H9 (cell line): ENCODE data around the gene SIGLEC7. TPM values are rescaled to one million over a fixed set of nuclear protein-coding genes. Genes with fewer than 3 reads are reported as not detected.

Experiments used
- DNase-seq: peaks from one replicate; pipeline ENCODE4 v3.0.0-alpha.2; 2017
- H2AFZ ChIP-seq: one replicate; pipeline ENCODE4 v1.6.1; 2013; ENCODE audit warnings: mild to moderate bottlenecking, low read length, control low read depth, moderate library complexity
- H2AK5ac ChIP-seq: 2 replicates; pipeline ENCODE4 v1.6.1; 2013; ENCODE audit warnings: low read length, control low read depth, mixed read lengths; ENCODE audit not compliant: insufficient read length
- H2BK120ac ChIP-seq: one replicate; pipeline ENCODE4 v1.6.1; 2013; ENCODE audit warnings: low read depth, mild to moderate bottlenecking, low read length, control low read depth, inconsistent platforms; ENCODE audit not compliant: poor library complexity, severe bottlenecking
- H2BK12ac ChIP-seq: 2 replicates; pipeline ENCODE4 v1.6.1; 2013; ENCODE audit warnings: low read length, control low read depth, mixed read lengths, low read depth; ENCODE audit not compliant: insufficient read length
- H2BK15ac ChIP-seq: 2 replicates; pipeline ENCODE4 v1.6.1; 2013; ENCODE audit warnings: low read depth, low read length, control low read depth
- H2BK20ac ChIP-seq: one replicate; pipeline ENCODE4 v1.6.1; 2013; ENCODE audit warnings: low read depth, mild to moderate bottlenecking, low read length, control low read depth, inconsistent platforms; ENCODE audit not compliant: poor library complexity, severe bottlenecking
- H2BK5ac ChIP-seq: 2 replicates; pipeline ENCODE4 v1.6.1; 2013; ENCODE audit warnings: low read length, control low read depth, mixed read lengths; ENCODE audit not compliant: insufficient read length
- H3K14ac ChIP-seq: 2 replicates; pipeline ENCODE4 v1.6.1; 2013; ENCODE audit warnings: low read length, control low read depth; ENCODE audit not compliant: insufficient read depth
- H3K18ac ChIP-seq: 2 replicates; pipeline ENCODE4 v1.6.1; 2013; ENCODE audit warnings: low read depth, mild to moderate bottlenecking, mixed read lengths, low read length, control low read depth; ENCODE audit not compliant: insufficient read length
- H3K23ac ChIP-seq: 2 replicates; pipeline ENCODE4 v1.6.1; 2013; ENCODE audit warnings: low read length, control low read depth, mixed read lengths, low read depth; ENCODE audit not compliant: insufficient read length
- H3K23me2 ChIP-seq: 2 replicates; pipeline ENCODE4 v1.6.1; 2013; ENCODE audit warnings: low read depth, mild to moderate bottlenecking, mixed read lengths, low read length, control low read depth; ENCODE audit not compliant: insufficient read length, poor library complexity, severe bottlenecking
- H3K27ac ChIP-seq: 2 replicates; pipeline ENCODE4 v1.5.1; 2013; ENCODE audit warnings: low read length, control low read depth, mixed read lengths, low read depth; ENCODE audit not compliant: insufficient read length
- H3K27me3 ChIP-seq: 2 replicates; pipeline ENCODE4 v1.6.1; 2013; ENCODE audit warnings: low read length, control low read depth, inconsistent platforms; ENCODE audit not compliant: insufficient read depth
- H3K4ac ChIP-seq: 2 replicates; pipeline ENCODE4 v1.6.1; 2013; ENCODE audit warnings: low read depth, mild to moderate bottlenecking, control low read depth, inconsistent platforms, low read length, moderate library complexity
- H3K4me1 ChIP-seq: 2 replicates; pipeline ENCODE4 v1.6.1; 2013; ENCODE audit warnings: low read length, control low read depth, inconsistent platforms; ENCODE audit not compliant: insufficient read depth
- H3K4me2 ChIP-seq: 2 replicates; pipeline ENCODE4 v1.6.1; 2013; ENCODE audit warnings: low read length, control low read depth, mixed read lengths; ENCODE audit not compliant: insufficient read length, insufficient read depth
- H3K56ac ChIP-seq: 2 replicates; pipeline ENCODE4 v1.6.1; 2013; ENCODE audit warnings: low read depth, mild to moderate bottlenecking, mixed read lengths, low read length, control low read depth; ENCODE audit not compliant: insufficient read length
- H3K79me1 ChIP-seq: 2 replicates; pipeline ENCODE4 v1.6.1; 2013; ENCODE audit warnings: low read depth, mild to moderate bottlenecking, moderate library complexity, low read length, control low read depth, inconsistent platforms; ENCODE audit not compliant: insufficient read depth, poor library complexity, severe bottlenecking
- H3K79me2 ChIP-seq: 2 replicates; pipeline ENCODE4 v1.6.1; 2013; ENCODE audit warnings: low read length, control low read depth, inconsistent platforms; ENCODE audit not compliant: insufficient read depth
- H3K9ac ChIP-seq: 2 replicates; pipeline ENCODE4 v1.6.1; 2013; ENCODE audit warnings: low read length, control low read depth, mixed read lengths; ENCODE audit not compliant: insufficient read length; ENCODE audit errors: extremely low read depth
- H3K9me3 ChIP-seq: one replicate; pipeline ENCODE4 v1.6.1; 2013; ENCODE audit warnings: low read depth, low read length, inconsistent platforms; ENCODE audit not compliant: control insufficient read depth
- H3T11ph ChIP-seq: one replicate; pipeline ENCODE4 v1.6.1; 2013; ENCODE audit warnings: mild to moderate bottlenecking, low read length, control low read depth, inconsistent platforms
- H4K20me1 ChIP-seq: one replicate; pipeline ENCODE4 v1.6.1; 2013; ENCODE audit not compliant: control insufficient read depth, insufficient read length, insufficient read depth
- H4K5ac ChIP-seq: 2 replicates; pipeline ENCODE4 v1.6.1; 2013; ENCODE audit warnings: low read depth, mild to moderate bottlenecking, mixed read lengths, low read length, control low read depth; ENCODE audit not compliant: insufficient read length
- H4K8ac ChIP-seq: replicated peaks from 2 replicates; pipeline ENCODE4 v1.6.1; 2013; ENCODE audit warnings: low read length, control low read depth, mixed read lengths, low read depth; ENCODE audit not compliant: insufficient read length
- H4K91ac ChIP-seq: 2 replicates; pipeline ENCODE4 v1.6.1; 2013; ENCODE audit warnings: low read depth, mild to moderate bottlenecking, moderate library complexity, mixed read lengths, low read length, control low read depth; ENCODE audit not compliant: insufficient read length
- H3K27ac Mint-ChIP-seq, 3 experiments: 2 replicates in 2 of 3; 3 replicates in 1 of 3; pipeline ENCODE4 v1.8.0; 2020 to 2021; ENCODE audit warnings: mixed read lengths in 3 of 3, mild to moderate bottlenecking in 1 of 3, moderate library complexity in 1 of 3
- H3K27me3 Mint-ChIP-seq: 2 replicates; pipeline ENCODE4 v1.8.0; 2021; ENCODE audit warnings: low read depth, mild to moderate bottlenecking, moderate library complexity, mixed read lengths
- H3K36me3 Mint-ChIP-seq, 3 experiments: 2 replicates in 2 of 3; 3 replicates in 1 of 3; pipeline ENCODE4 v1.8.0; 2020 to 2021; ENCODE audit warnings: low read depth in 3 of 3, mixed read lengths in 3 of 3; ENCODE audit not compliant: insufficient read depth in 1 of 3
- H3K4me1 Mint-ChIP-seq, 2 experiments: 2 replicates each; pipeline ENCODE4 v1.8.0; 2020; ENCODE audit warnings: mixed read lengths in 2 of 2
- H3K4me3 Mint-ChIP-seq, 2 experiments: 2 replicates in 1 of 2; 3 replicates in 1 of 2; pipeline ENCODE4 v1.8.0; 2020 to 2021; ENCODE audit warnings: mild to moderate bottlenecking in 2 of 2, mixed read lengths in 2 of 2, moderate library complexity in 1 of 2
- H3K9me3 Mint-ChIP-seq, 2 experiments: 2 replicates in 1 of 2; 3 replicates in 1 of 2; pipeline ENCODE4 v1.8.0; 2020; ENCODE audit warnings: mild to moderate bottlenecking in 2 of 2, mixed read lengths in 2 of 2, moderate library complexity in 1 of 2
- WGBS: extraction: QIAGEN DNeasy Blood & Tissue Kit; methylation state at CpG from one replicate; pipeline ENCODE4 v1.1.7; 2013; ENCODE audit warnings: missing lambda C conversion rate, low lambda C conversion rate, mixed read lengths; ENCODE audit not compliant: insufficient read length; ENCODE audit errors: extremely low coverage; 5-methylcytosine and 5-hydroxymethylcytosine counted together
- total RNA-seq: library from RNA; stranded (reverse); gene quantifications from 2 replicates; pipeline ENCODE4 v1.2.1, GENCODE V29; 2021
- TF ChIP-seq, protein P1 (sequence below): fragments of 200-600 bp; sonication (generic); conservative IDR thresholded peaks from 3 replicates; pipeline ENCODE4 v1.8.0; 2021; ENCODE audit warnings: antibody characterized with exemption, mild to moderate bottlenecking

The SIGLEC7 gene
- total RNA-seq, 1 experiment from 2014 or later = not detected

DNA sequence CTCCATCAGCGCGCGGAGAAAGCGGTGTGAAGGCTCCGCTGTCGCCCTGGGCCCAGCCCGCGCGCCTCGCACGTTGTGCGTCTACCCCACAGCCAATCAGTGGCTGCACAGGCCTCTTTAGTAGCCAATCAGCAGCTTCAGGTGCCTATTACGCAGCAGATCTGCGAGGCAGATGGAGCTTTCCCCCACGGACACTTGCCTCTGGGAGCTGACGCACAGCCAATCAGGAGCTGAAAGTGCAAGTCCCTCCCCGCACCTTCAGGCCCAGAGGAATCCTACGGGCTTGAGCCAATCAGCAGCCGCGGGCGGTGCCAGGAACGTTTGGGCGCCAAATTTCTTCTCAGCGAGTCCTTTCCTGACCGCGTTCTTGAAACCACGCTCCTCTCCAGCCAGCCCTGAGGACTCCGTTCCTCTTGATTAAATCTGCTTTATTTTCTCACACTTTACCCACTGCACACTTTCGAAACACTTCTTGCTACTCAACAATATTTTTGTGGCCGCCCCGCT, 39.9 kb downstream of the SIGLEC7 start:
- H3K27ac Mint-ChIP-seq = peak overlapping the region in 1 of 3 experiments; percentile 22; a peak in 1 of 7 replicates
- Histone ChIP-seq H3K4me1 (no peaks in the 10 kb centered on the region), H2BK20ac (no peak overlapping the region), H3K27me3 (no peaks in the 10 kb centered on the region; the same call in 1 of the 2 replicates), H3T11ph (no peak overlapping the region), H2AFZ (no peak overlapping the region), H3K4ac (no peak overlapping the region), H3K27ac (no peak overlapping the region), H3K23ac (no peak overlapping the region), H3K9me3 (no peaks in the 10 kb centered on the region), H3K18ac (no peak overlapping the region), H2BK12ac (no peak overlapping the region), H2BK5ac (no peak overlapping the region), H4K5ac (no peak overlapping the region), H2BK120ac (no peak overlapping the region), H3K79me1 (no peaks in the 10 kb centered on the region), H4K20me1 (no peaks in the 10 kb centered on the region), H3K79me2 (no peaks in the 10 kb centered on the region), H3K9ac (no peak overlapping the region), H3K4me2 (no peak overlapping the region), H2AK5ac (no peak overlapping the region), H4K8ac (no peak overlapping the region), H3K14ac (no peak overlapping the region), H2BK15ac (no peak overlapping the region), H3K56ac (no peak overlapping the region), H3K23me2 (peaks cover 2% of the 10 kb centered on the region), H4K91ac (no peak overlapping the region)
- peaks cover 37% of the 10 kb centered on the region for H3K27me3 Mint-ChIP-seq
- TF ChIP-seq, protein P1, sequence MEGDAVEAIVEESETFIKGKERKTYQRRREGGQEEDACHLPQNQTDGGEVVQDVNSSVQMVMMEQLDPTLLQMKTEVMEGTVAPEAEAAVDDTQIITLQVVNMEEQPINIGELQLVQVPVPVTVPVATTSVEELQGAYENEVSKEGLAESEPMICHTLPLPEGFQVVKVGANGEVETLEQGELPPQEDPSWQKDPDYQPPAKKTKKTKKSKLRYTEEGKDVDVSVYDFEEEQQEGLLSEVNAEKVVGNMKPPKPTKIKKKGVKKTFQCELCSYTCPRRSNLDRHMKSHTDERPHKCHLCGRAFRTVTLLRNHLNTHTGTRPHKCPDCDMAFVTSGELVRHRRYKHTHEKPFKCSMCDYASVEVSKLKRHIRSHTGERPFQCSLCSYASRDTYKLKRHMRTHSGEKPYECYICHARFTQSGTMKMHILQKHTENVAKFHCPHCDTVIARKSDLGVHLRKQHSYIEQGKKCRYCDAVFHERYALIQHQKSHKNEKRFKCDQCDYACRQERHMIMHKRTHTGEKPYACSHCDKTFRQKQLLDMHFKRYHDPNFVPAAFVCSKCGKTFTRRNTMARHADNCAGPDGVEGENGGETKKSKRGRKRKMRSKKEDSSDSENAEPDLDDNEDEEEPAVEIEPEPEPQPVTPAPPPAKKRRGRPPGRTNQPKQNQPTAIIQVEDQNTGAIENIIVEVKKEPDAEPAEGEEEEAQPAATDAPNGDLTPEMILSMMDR = no peak
- peaks cover 0 to 2% of the 10 kb centered on the region in 2 experiments; a peak in 1 of 4 replicates for H3K4me1 Mint-ChIP-seq
- DNase-seq = peak; percentile 92
- no CpG with 5 or more reads among the region's 31 CpGs for WGBS
- H3K4me3 Mint-ChIP-seq = peak overlapping the region; percentile 9 to 47; a peak in 3 of 5 replicates
- no peaks in the 10 kb centered on the region for H3K36me3 Mint-ChIP-seq
- H3K9me3 Mint-ChIP-seq = peaks cover 0 to 47% of the 10 kb centered on the region in 2 experiments; a peak in 3 of 5 replicates
